ENCODE data around the gene DCP1B. TPM values are rescaled to one million over a fixed set of nuclear protein-coding genes. Genes with fewer than 3 reads are reported as not detected.

Gene DCP1B
- total RNA-seq, 1 donor from 2014 or later, result 16.5 TPM

DNA sequence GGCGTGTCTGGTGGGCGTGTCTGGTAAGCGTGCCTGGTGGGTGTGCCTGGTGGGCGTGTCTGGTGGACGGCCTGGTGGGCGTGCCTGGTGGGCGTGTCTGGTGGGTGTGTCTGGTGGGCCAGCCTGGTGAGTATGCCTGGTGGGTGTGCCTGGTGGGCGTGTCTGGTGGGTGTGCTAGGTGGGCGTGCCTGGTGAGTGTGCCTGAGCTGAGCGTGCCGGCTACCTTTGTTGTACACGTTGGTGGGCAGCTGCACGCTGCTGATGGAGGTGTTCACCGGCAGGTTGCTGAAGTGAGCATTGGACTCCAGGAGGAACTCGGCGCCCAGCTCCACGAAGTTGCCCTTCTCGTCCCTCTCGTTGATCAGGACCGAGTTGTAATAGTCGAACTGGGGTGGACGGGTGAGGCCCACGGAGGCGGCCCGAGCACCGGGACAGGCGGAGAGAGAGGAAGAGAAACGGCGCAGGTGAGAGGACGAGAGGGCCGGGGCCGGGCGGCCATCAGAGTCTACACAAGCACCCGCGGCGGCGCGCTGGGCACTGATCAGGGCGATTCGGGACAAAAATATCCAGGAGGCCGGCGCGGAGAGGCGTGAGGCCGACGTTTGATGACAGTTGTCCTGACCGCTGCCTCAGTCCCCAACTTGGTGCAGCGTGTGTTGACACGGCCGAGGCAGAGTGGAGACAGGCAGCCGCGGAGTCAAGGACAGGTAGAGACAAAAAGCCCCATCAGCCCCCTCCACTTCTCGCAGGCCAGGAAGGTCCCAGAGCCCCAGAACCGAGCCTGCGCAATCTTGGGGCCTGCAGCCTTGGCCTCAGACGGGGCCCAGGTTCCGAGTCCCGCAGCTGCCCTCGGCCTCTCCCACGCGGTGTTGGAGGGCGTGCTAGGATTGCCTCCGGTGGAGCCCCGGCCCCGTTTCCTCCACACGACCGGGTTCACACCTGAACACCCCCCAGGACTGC, 96.3 kb downstream of the DCP1B start:
- intact Hi-C loops (cut with micrococcal nuclease), result no loop called here

DNA sequence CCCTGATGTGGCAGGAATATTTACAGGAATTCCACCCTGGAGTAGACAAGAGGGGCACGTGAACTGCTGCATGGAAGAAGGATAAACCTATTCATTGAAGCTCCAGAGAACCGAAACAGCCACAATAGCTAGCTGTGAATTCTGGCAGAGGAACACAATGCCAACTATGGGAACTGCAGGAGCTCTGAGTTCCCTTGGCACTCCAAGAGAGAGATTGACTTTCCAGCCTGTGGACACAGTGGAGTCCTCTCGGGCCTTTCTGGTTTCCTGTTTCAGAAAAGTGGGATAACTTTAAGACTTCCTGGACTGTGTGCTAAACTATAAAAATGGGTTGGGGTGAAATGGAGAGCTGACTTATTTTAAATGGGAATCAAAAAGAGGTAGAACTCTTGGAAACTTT, 97.7 kb downstream of the DCP1B start:
- intact Hi-C loops (cut with micrococcal nuclease), result no loop called here

DNA sequence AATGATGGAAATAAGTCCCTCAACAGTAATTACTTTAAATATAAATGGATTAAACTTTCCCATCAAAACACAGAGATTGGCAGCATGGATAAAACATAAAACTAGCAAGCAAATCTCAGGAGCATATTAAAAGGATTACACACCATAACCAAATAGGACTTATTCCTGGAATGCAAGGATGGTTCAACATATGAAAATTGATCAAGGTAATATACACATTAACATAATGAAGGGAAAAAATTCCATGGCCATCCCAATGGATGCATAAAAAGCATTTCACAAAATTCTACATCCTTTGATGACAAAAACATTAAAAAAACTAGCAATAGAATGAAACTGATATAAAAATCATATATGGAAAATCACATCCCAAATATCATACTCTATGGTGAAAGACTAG, 99.4 kb downstream of the DCP1B start:
- intact Hi-C loops (cut with micrococcal nuclease), result no loop called here

DNA sequence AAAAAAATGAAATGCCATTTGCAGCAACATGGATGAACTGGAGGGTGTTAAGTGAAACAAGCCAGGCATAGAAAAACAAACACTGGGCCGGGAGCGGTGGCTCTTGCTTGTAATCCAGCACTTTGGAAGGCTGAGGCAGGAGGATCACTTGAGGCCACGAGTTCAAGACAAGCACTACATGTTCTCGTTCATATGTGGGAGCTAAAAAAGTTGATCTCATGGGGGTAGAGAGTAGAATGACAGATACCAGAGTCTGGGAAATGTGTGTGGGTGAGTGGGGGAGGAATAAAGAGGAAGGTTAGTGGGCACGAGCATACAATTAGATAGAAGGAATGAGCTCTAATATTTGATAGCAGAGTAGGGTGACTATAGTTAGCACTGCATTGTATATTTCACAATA, 107.3 kb downstream of the DCP1B start:
- intact Hi-C loops (cut with micrococcal nuclease), result no loop called here

Other genes starting within 250 kb of the DCP1B start
- gene LRTM2, start 183.9 kb downstream of the DCP1B start, total RNA-seq, result 0.41 TPM in 1 of 2 replicates, not detected in the other
- gene CACNA2D4, start 85.8 kb downstream of the DCP1B start, total RNA-seq, result 15.1 and 15.4 TPM in 2 replicates
- 0.42 and 0.54 TPM in 2 replicates for gene CACNA1C, start 48.5 kb upstream of the DCP1B start, total RNA-seq

Data from T-helper 1 cell treated with Interleukin-12 subunit alpha and Interleukin-12 subunit beta and Interleukin-4 antibody, amounts not matched to agents 30 ng/mL and 1 ng/mL, for 36 hours (primary cell).